MM.1S (cell line): Measurements from ENCODE around the gene THTPA.

Source experiments
- DNase-seq: peaks from one replicate; pipeline ENCODE4 v3.0.0-alpha.2; 2015
- H2AFZ ChIP-seq: fragments of 300-600 bp; sonication (generic); 2 replicates; pipeline ENCODE4 v1.6.0; 2016; ENCODE audit warnings: antibody characterized with exemption, low read length
- H3F3A ChIP-seq: fragments of 300-600 bp; sonication (generic); 2 replicates; pipeline ENCODE4 v1.6.1; 2016; ENCODE audit warnings: mild to moderate bottlenecking, antibody characterized with exemption, low read length, moderate library complexity, mixed read lengths; ENCODE audit not compliant: insufficient read depth
- H3K27ac ChIP-seq: fragments of 300-600 bp; sonication (generic); 2 replicates; pipeline ENCODE4 v1.5.1; 2016; ENCODE audit warnings: mild to moderate bottlenecking, low read length
- H3K27me3 ChIP-seq: fragments of 300-600 bp; sonication (generic); replicated peaks from 2 replicates; pipeline ENCODE4 v1.6.0; 2016; ENCODE audit warnings: low read length; ENCODE audit not compliant: insufficient read depth
- H3K36me3 ChIP-seq: fragments of 300-600 bp; sonication (generic); replicated peaks from 2 replicates; pipeline ENCODE4 v1.6.1; 2016; ENCODE audit warnings: mild to moderate bottlenecking, low read length, mixed read lengths; ENCODE audit not compliant: insufficient read depth
- H3K4me1 ChIP-seq: fragments of 300-600 bp; sonication (generic); 2 replicates; pipeline ENCODE4 v1.6.1; 2016; ENCODE audit warnings: low read length, mixed read lengths
- H3K4me2 ChIP-seq: fragments of 300-600 bp; sonication (generic); 2 replicates; pipeline ENCODE4 v1.6.0; 2016; ENCODE audit warnings: low read depth, low read length
- H3K4me3 ChIP-seq: fragments of 300-600 bp; sonication (generic); 2 replicates; pipeline ENCODE4 v1.5.1; 2016; ENCODE audit warnings: low read length, mixed read lengths
- H3K79me2 ChIP-seq: fragments of 300-600 bp; sonication (generic); 2 replicates; pipeline ENCODE4 v1.6.1; 2016; ENCODE audit warnings: mixed run types, low read length, mixed read lengths
- H3K9ac ChIP-seq: fragments of 300-600 bp; sonication (generic); 2 replicates; pipeline ENCODE4 v1.6.1; 2016; ENCODE audit warnings: low read length, mixed read lengths
- H3K9me2 ChIP-seq: fragments of 300-600 bp; sonication (generic); replicated peaks from 2 replicates; pipeline ENCODE4 v1.6.1; 2016; ENCODE audit warnings: mild to moderate bottlenecking, low read length, mixed read lengths; ENCODE audit not compliant: insufficient read depth
- H3K9me3 ChIP-seq: fragments of 300-600 bp; sonication (generic); replicated peaks from 2 replicates; pipeline ENCODE4 v1.6.1; 2016; ENCODE audit warnings: mild to moderate bottlenecking, low read length, mixed read lengths; ENCODE audit not compliant: insufficient read depth
- H4K20me1 ChIP-seq: fragments of 300-600 bp; sonication (generic); 2 replicates; pipeline ENCODE4 v1.6.1; 2016; ENCODE audit warnings: mild to moderate bottlenecking, low read length, moderate library complexity, mixed read lengths; ENCODE audit not compliant: insufficient read depth
- CTCF ChIP-seq: fragments of 300-600 bp; sonication (generic); IDR thresholded peaks from 2 replicates; pipeline ENCODE4 v1.5.1; 2016; ENCODE audit warnings: antibody characterized with exemption, low read length, mixed read lengths
- EZH2 ChIP-seq: fragments of 300-600 bp; sonication (generic); optimal IDR thresholded peaks from 2 replicates; pipeline ENCODE3; 2017; ENCODE audit warnings: low read depth, mild to moderate bottlenecking, antibody characterized with exemption, low read length, mixed read lengths
- EZH2phosphoT487 ChIP-seq: fragments of 300-600 bp; sonication (generic); IDR thresholded peaks from 2 replicates; pipeline ENCODE4 v1.6.1; 2018; ENCODE audit warnings: antibody characterized with exemption, low read length

THTPA gene

GRCh38 chr14:23561873-23562821, 6.1 kb downstream of the THTPA start:
- Histone ChIP-seq H3K4me1 (peaks cover 5% of the 10 kb centered on the region; the same call in 1 of the 2 replicates), H3K4me2 (no peak overlapping the region), H3K27ac (no peak overlapping the region), H3F3A (no peaks in the 10 kb centered on the region), H3K79me2 (0 out of 2 replicates have a peak, but pooled peaks cover 7% of the 10 kb centered on the region), H3K27me3 (no peaks in the 10 kb centered on the region), H2AFZ (no peak overlapping the region), H3K36me3 (no peaks in the 10 kb centered on the region), H3K9me2 (no peaks in the 10 kb centered on the region), H4K20me1 (no peaks in the 10 kb centered on the region), H3K9me3 (no peaks in the 10 kb centered on the region), H3K9ac (no peak overlapping the region), H3K4me3 (no peak overlapping the region)
- no peak for TF ChIP-seq EZH2
- TF ChIP-seq EZH2phosphoT487: no peak
- no peak for TF ChIP-seq CTCF
- no peak for DNase-seq

GRCh38 chr14:23562822-23563472, 6.9 kb downstream of the THTPA start:
- H3K9me2 ChIP-seq: no peaks in the 10 kb centered on the region
- H3K36me3 ChIP-seq: no peaks in the 10 kb centered on the region
- no peaks in the 10 kb centered on the region for H4K20me1 ChIP-seq
- no peak overlapping the region for H3K27ac ChIP-seq
- no peak overlapping the region for H3K4me2 ChIP-seq
- no peak overlapping the region for H3K9ac ChIP-seq
- H3K4me3 ChIP-seq: no peak overlapping the region
- no peaks in the 10 kb centered on the region for H3K4me1 ChIP-seq
- TF ChIP-seq EZH2phosphoT487 (no peak), CTCF (peak; percentile 66), EZH2 (no peak)
- H3K79me2 ChIP-seq: 0 out of 2 replicates have a peak, but pooled peaks cover 8% of the 10 kb centered on the region
- H3K27me3 ChIP-seq: no peaks in the 10 kb centered on the region
- H3F3A ChIP-seq: no peaks in the 10 kb centered on the region
- no peak for DNase-seq
- H3K9me3 ChIP-seq: no peaks in the 10 kb centered on the region
- no peak overlapping the region for H2AFZ ChIP-seq

GRCh38 chr14:23563473-23564180, 7.6 kb downstream of the THTPA start:
- no peak overlapping the region for H3K4me3 ChIP-seq
- H3K36me3 ChIP-seq: no peaks in the 10 kb centered on the region
- no peak for TF ChIP-seq EZH2phosphoT487
- no peak for TF ChIP-seq CTCF
- no peak for TF ChIP-seq EZH2
- no peak overlapping the region for H2AFZ ChIP-seq
- no peaks in the 10 kb centered on the region for H3K27me3 ChIP-seq
- H3K4me2 ChIP-seq: no peak overlapping the region
- H3K4me1 ChIP-seq: no peaks in the 10 kb centered on the region
- no peaks in the 10 kb centered on the region for H3K9me2 ChIP-seq
- no peak overlapping the region for H3K27ac ChIP-seq
- H3K79me2 ChIP-seq: 0 out of 2 replicates have a peak, but pooled peaks cover 8% of the 10 kb centered on the region
- no peaks in the 10 kb centered on the region for H4K20me1 ChIP-seq
- no peaks in the 10 kb centered on the region for H3F3A ChIP-seq
- no peak overlapping the region for H3K9ac ChIP-seq
- DNase-seq: no peak
- no peaks in the 10 kb centered on the region for H3K9me3 ChIP-seq
